Esophagus (tissue), 2 donors: ENCODE data around the gene ZNF878. TPM values are rescaled to one million over a fixed set of nuclear protein-coding genes. Genes with fewer than 3 reads are reported as not detected.

Source experiments
- H3K27ac ChIP-seq, 2 donors: one replicate each; pipeline ENCODE4 v1.5.1; 2013; ENCODE audit warnings: low read depth in 2 of 2, mild to moderate bottlenecking in 2 of 2, inconsistent platforms in 1 of 2, low read length in 1 of 2, moderate library complexity in 1 of 2
- H3K27me3 ChIP-seq, 2 donors: one replicate each; pipeline ENCODE4 v1.6.1; 2013; ENCODE audit warnings: low read length in 2 of 2, control low read depth in 1 of 2, mild to moderate bottlenecking in 1 of 2; ENCODE audit not compliant: insufficient read depth in 2 of 2, control insufficient read depth in 1 of 2
- H3K36me3 ChIP-seq, 2 donors: one replicate each; pipeline ENCODE4 v1.6.1; 2013; ENCODE audit warnings: low read length in 1 of 2; ENCODE audit not compliant: control insufficient read depth in 2 of 2, insufficient read depth in 2 of 2
- H3K4me1 ChIP-seq, 2 donors: one replicate each; pipeline ENCODE4 v1.6.1; 2013; ENCODE audit warnings: low read length in 1 of 2; ENCODE audit not compliant: control insufficient read depth in 2 of 2, insufficient read depth in 2 of 2
- H3K4me3 ChIP-seq, 2 donors: one replicate each; pipeline ENCODE4 v1.5.1; 2013; ENCODE audit warnings: low read length in 2 of 2, mild to moderate bottlenecking in 2 of 2, low read depth in 1 of 2, moderate library complexity in 1 of 2
- H3K9me3 ChIP-seq, 2 donors: one replicate each; pipeline ENCODE4 v1.6.1; 2013; ENCODE audit warnings: mild to moderate bottlenecking in 2 of 2, low read depth in 1 of 2, low read length in 1 of 2, moderate library complexity in 1 of 2; ENCODE audit not compliant: control insufficient read depth in 2 of 2, insufficient read depth in 1 of 2
- WGBS, 2 donors: extraction: QIAGEN DNeasy Blood & Tissue Kit; methylation state at CpG; one replicate each; pipeline ENCODE4 v1.1.7; 2013; 5-methylcytosine and 5-hydroxymethylcytosine counted together
- polyA plus RNA-seq, 2 donors: library from polyadenylated mRNA; stranded (reverse); fragments of 200-250 nt; gene quantifications; one replicate each; pipeline ENCODE4 v1.2.3, GENCODE V29; 2013
- donor health status: healthy with polysubstance abuse.
- donor health status: Bipolar disorder and iron deficiency.

ZNF878 gene
- polyA plus RNA-seq, 2 donors, result 0.18 to 0.24 TPM

DNA sequence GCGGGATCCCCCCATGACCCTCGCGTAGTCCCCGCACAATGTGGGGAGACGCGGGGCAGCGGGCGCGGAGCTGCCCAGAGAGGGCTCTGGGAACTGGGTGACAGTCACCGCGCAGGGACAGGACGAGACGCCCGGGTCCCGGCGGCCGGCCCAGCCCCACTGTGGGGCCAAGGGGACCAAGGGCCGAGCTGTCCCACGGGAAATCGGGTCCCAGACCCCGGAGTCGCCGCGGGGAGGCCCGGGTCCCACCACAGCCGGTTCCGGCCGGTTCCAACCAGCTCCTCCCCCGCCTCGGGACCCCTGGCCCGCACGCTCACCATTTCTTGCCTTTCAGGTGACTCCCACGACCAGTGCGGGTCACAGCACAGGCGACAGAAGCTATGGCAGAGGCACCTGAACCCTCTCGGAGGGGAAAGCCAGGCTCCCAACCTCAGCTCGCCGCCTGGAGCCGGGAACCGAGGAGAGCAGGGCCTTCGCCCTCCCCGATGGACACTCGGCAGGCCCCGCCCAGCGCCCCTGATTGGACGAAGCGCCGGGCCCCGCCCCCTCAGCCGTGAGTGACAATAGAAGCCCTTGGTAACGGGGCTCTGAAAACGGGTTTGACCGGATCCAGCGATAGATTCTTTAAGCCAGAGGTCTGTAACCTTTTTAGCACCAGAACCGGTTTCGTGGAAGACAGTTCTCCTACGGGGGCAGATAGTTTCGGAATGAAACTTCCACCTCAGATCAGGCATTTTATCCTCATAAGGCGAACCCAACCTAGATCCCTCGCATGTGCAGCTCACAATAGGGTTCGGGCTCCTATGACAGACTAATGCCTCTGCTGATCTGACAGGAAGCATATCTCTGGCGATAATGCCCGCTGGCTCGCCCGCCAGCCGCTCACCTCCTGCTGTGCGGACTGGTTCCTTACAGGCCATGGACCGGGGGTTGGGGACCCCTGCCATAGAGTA is 17.3 kb downstream of the ZNF878 start, which contains the start of gene ZNF433:
Gene ZNF433, minus strand, starts transcription at position 460 of the 953 bp plus-strand sequence. Its CDS starts 140 bp downstream, at position 320.
- Histone ChIP-seq H3K27me3 (no peaks in the 10 kb centered on the region), H3K27ac (peak within 1 kb of the TSS; percentile 81 to 86), H3K4me3 (peak within 1 kb of the TSS; percentile 81 to 84), H3K9me3 (no peaks in the 10 kb centered on the region), H3K4me1 (no peaks in the 10 kb centered on the region), H3K36me3 (no peaks in the 10 kb centered on the region)
- WGBS, 2 donors, result 2% methylated on average over 48 to 68 of the region's 68 CpGs

DNA sequence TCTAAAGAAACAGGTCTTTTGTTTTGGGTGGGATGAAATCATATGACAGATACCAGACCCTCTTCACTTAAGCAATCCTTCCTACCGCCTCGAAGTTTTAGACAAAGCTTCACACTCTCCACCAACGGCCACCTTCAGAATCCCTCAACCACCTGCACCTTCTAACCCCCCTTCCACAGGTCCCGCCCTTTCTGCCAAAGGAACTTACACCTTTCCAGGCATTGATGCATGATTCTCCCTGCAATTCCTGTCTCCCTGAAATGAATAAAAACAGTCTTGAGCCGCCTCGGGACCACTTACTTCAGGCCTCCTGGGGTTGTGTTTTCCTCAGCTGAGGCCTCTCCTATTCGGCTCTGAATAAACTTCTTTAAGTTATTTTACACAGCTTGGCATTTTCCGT is 18.1 kb downstream of the ZNF878 start:
- no peaks in the 10 kb centered on the region for H3K4me1 ChIP-seq
- WGBS, 2 donors, result 22 to 31% methylated on average over 8 of the region's 8 CpGs
- H3K27ac ChIP-seq, result peak overlapping the region in 1 of 2 donors; percentile 49
- H3K4me3 ChIP-seq, result peak overlapping the region; percentile 29 to 81
- H3K9me3 ChIP-seq, result peaks cover 0 to 1% of the 10 kb centered on the region in 2 donors
- H3K36me3 ChIP-seq, result no peaks in the 10 kb centered on the region
- no peaks in the 10 kb centered on the region for H3K27me3 ChIP-seq

DNA sequence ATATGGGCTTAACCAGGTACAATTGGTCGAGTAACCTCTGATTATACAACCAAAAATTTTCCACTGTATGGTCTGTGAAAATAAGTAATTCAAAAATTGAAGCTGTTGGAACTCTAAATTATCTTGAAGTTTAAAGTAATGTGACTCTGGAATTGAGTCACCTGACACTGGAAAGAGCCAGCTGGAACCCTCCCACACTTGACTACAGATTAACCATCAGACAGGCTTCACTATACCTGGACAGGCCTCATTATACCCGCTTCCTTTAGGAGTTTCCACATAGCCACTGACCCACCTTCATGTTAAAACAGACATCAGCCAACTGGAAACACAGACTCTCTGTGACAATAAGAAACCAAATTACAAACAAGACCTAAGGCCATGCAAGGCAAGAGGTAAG is 18.6 kb downstream of the ZNF878 start:
- Histone ChIP-seq H3K27ac (no peak overlapping the region), H3K4me3 (peak overlapping the region in 1 of 2 donors; percentile 81), H3K4me1 (no peaks in the 10 kb centered on the region), H3K9me3 (peaks cover 0 to 2% of the 10 kb centered on the region in 2 donors), H3K36me3 (no peaks in the 10 kb centered on the region), H3K27me3 (no peaks in the 10 kb centered on the region)
- 72 to 82% methylated on average over 2 of the region's 2 CpGs for WGBS, 2 donors

DNA sequence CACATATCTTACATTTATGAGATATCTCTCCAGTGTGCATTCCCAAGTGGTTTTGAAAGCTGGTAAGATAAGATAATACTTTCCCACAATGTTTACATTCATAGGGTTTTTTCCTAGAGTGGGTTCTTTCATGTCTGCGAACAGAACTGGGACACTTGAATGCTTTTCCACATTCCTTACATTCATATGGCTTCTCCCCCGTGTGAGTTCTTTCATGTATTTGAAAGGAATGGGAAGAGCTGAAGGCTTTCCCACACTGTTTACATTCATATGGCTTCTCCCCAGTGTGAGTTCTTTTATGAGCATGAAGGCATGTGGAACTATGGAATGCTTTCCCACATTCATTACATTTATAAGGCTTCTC is 37.0 kb downstream of the ZNF878 start:
- H3K36me3 ChIP-seq, result peaks cover 18 to 19% of the 10 kb centered on the region in 2 donors
- no peaks in the 10 kb centered on the region for H3K27me3 ChIP-seq
- no peaks in the 10 kb centered on the region for H3K4me1 ChIP-seq
- H3K9me3 ChIP-seq, result peaks cover 16 to 35% of the 10 kb centered on the region in 2 donors
- 78 to 88% methylated on average over 2 of the region's 2 CpGs for WGBS, 2 donors
- no peak overlapping the region for H3K4me3 ChIP-seq
- H3K27ac ChIP-seq, result no peak overlapping the region

DNA sequence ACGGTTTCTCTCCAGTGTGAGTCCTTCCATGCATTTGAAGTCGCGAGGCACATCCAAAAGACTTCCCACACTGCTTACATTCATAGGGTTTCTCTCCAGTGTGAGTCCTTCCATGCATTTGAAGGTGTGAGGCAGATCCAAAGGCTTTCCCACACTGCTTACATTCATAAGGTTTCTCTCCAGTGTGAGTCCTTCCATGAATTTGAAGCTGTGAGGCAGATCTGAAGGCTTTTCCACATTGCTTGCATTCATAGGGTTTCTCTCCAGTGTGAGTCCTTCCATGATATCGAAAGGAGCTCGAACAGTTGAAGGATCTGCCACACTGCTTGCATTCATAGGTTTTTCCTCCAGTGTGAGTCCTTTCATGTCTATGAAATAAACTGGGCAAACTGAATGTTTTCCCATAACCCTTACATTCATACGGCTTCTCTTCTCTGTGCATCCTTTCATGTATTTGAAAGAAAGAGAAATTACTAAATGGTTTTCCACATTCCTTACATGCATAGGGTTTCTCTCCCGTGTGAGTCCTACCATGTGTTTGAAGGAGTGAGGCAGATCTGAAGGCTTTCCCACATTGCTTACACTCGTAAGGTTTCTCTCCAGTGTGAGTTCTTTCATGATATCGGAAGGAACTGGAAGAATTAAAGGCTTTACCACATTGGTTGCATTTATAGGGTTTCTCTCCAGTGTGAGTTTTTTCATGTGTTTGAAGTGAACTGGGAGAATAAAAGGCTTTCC is 37.6 kb downstream of the ZNF878 start:
- Histone ChIP-seq H3K27ac (no peak overlapping the region), H3K4me1 (no peaks in the 10 kb centered on the region), H3K27me3 (no peaks in the 10 kb centered on the region), H3K9me3 (peaks cover 14 to 32% of the 10 kb centered on the region in 2 donors), H3K36me3 (peaks cover 18 to 19% of the 10 kb centered on the region in 2 donors), H3K4me3 (no peak overlapping the region)
- WGBS, 2 donors, result 97% methylated on average over 9 of the region's 9 CpGs

DNA sequence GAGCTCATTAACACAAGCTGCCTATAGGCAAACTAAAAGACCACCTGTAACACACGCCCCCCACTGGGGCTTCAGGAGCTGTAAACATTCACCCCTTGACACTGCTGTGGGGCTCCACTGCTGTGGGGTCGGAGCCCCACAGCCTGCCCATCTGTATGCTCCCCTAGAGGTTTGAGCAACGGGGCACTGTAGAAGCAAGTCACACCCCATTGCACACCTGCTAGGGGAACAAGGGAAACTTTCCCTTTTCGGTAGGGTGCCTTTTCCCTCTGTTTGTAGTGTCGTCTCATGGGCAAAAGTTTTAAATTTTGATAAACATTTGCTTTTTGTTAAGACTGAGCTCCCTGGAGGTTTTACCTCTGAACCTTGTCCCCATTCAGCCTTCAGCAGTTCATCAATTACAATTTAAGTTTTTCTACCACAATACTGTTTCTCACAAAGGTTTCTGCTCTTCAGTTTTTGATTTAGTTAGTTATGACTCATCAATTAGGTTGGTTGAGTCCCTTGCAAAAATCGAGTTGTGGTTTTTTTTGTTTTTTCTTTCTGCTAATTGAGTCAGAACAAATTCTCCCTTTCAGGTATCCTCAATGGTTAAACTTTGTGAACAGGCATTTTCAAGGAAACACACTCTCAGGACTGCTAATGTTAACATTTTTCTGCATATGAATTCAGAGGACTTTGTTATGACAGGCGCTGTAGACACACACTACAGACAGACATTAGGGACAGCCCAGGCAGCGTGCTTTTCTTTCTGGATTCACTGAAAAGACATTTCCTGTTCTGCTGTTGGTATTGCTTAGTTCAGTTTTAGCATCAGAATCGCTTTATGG is 52.4 kb downstream of the ZNF878 start:
- Histone ChIP-seq H3K4me3 (no peak overlapping the region), H3K27me3 (no peaks in the 10 kb centered on the region), H3K4me1 (no peaks in the 10 kb centered on the region), H3K27ac (no peak overlapping the region), H3K9me3 (peaks cover 0 to 3% of the 10 kb centered on the region in 2 donors), H3K36me3 (peaks cover 0 to 8% of the 10 kb centered on the region in 2 donors)
- 72 to 79% methylated on average over 9 of the region's 9 CpGs for WGBS, 2 donors

DNA sequence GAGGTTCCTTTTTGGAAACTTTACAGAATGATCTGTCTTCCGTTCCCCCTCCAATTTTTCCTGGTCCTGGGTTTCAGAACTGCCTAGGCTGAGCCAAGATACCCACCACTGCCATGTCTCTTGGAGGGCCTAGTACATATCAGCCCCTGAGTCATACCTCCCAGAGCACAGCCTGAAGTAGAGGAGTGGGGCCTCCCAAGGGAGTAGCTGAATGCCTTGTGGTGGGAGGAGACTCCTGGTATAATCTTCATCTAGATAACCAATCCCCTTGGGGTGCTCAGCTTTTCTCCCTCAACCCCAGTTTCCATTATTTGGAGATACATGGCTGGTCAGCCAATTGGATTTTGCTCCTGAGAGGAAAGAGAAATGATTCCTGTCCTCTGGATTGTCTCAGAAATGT is 57.6 kb downstream of the ZNF878 start:
- H3K4me3 ChIP-seq, result no peak overlapping the region
- peaks cover 0 to 3% of the 10 kb centered on the region in 2 donors for H3K9me3 ChIP-seq
- no peaks in the 10 kb centered on the region for H3K4me1 ChIP-seq
- peaks cover 0 to 2% of the 10 kb centered on the region in 2 donors for H3K36me3 ChIP-seq
- H3K27ac ChIP-seq, result no peak overlapping the region
- 82% methylated on average over 1 of the region's 1 CpG for WGBS, 2 donors
- H3K27me3 ChIP-seq, result no peaks in the 10 kb centered on the region
